ENCODE data around the gene HES2. TPM values are rescaled to one million over a fixed set of nuclear protein-coding genes. Genes with fewer than 3 reads are reported as not detected.

HES2 gene
- total RNA-seq, 2 donors from 2014 or later = not detected

- no peak overlapping the region for H3K27ac Mint-ChIP-seq
- H3K9ac ChIP-seq (ENCODE audit: extremely low read depth, low read length, poor library complexity, severe bottlenecking) = no peak overlapping the region
- no peak overlapping the region for H3K4me3 ChIP-seq (ENCODE audit: low read length)
- H3K4me3 Mint-ChIP-seq = no peak overlapping the region
- no peaks in the 10 kb centered on the region for H3K4me1 ChIP-seq (ENCODE audit: control insufficient read depth, insufficient read depth, low read length)
- no peaks in the 10 kb centered on the region for H3K36me3 ChIP-seq (ENCODE audit: control insufficient read depth, insufficient read depth, low read length)
- WGBS, 2 experiments (ENCODE audit: insufficient coverage in 1 of 2, insufficient read length in 1 of 2) = 93 to 94% methylated on average over 10 to 13 of the region's 13 CpGs
- H3K36me3 Mint-ChIP-seq (ENCODE audit: low read depth) = no peaks in the 10 kb centered on the region
- DNase-seq = no peak
- TF ChIP-seq CTCF (conservative IDR thresholded peaks at IDR 0.05) = no peak
- no peaks in the 10 kb centered on the region for H3K9me3 ChIP-seq (ENCODE audit: control insufficient read depth, low read length)
- H3K9me3 Mint-ChIP-seq = no peaks in the 10 kb centered on the region
- H3K27ac ChIP-seq (ENCODE audit: low read depth, low read length) = no peak overlapping the region
- peaks cover 4% of the 10 kb centered on the region for H3K4me1 Mint-ChIP-seq
- H3K27me3 Mint-ChIP-seq (ENCODE audit: insufficient read depth) = peaks cover 58% of the 10 kb centered on the region
- peaks cover 23% of the 10 kb centered on the region for H3K27me3 ChIP-seq (ENCODE audit: control insufficient read depth, insufficient read depth, low read length, poor library complexity, severe bottlenecking)
These were observed 9.3 kb downstream of the HES2 start for GRCh38 chr1:6410248-6410893.

DNA sequence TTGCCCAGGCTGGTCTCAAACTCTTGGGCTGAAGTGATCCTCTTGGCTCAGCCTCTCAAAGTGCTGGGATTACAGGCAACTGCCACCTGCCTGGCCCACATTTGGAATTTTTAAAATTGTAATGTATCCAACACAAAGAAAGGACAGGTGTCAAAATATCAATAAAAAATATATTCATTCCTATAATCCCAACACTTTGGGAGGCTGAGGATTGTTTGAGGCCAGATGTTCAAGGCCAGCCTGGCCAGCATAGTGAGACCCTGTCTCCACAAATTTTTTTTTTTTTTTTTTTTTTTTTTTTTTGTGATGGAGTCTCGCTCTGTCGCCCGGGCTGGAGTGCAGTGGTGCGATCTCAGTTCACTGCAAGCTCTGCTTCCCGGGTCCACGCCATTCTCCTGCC, 10.0 kb downstream of the HES2 start:
- Histone ChIP-seq H3K27me3 (ENCODE audit: control insufficient read depth, insufficient read depth, low read length, poor library complexity, severe bottlenecking) (peaks cover 23% of the 10 kb centered on the region), H3K36me3 (ENCODE audit: control insufficient read depth, insufficient read depth, low read length) (no peaks in the 10 kb centered on the region), H3K9me3 (ENCODE audit: control insufficient read depth, low read length) (no peaks in the 10 kb centered on the region), H3K4me3 (ENCODE audit: low read length) (no peak overlapping the region), H3K27ac (ENCODE audit: low read depth, low read length) (no peak overlapping the region), H3K4me1 (ENCODE audit: control insufficient read depth, insufficient read depth, low read length) (no peaks in the 10 kb centered on the region), H3K9ac (ENCODE audit: extremely low read depth, low read length, poor library complexity, severe bottlenecking) (no peak overlapping the region)
- Mint-ChIP-seq H3K9me3 (no peaks in the 10 kb centered on the region), H3K27ac (no peak overlapping the region), H3K4me1 (peaks cover 4% of the 10 kb centered on the region), H3K4me3 (no peak overlapping the region), H3K36me3 (ENCODE audit: low read depth) (no peaks in the 10 kb centered on the region), H3K27me3 (ENCODE audit: insufficient read depth) (peaks cover 58% of the 10 kb centered on the region)
- 90 to 93% methylated on average over 2 to 6 of the region's 6 CpGs for WGBS, 2 experiments (ENCODE audit: insufficient coverage in 1 of 2, insufficient read length in 1 of 2)
- DNase-seq = no peak
- TF ChIP-seq CTCF (conservative IDR thresholded peaks at IDR 0.05) = no peak

- Mint-ChIP-seq H3K27ac (no peak overlapping the region), H3K4me1 (no peaks in the 10 kb centered on the region), H3K27me3 (ENCODE audit: insufficient read depth) (peaks cover 55% of the 10 kb centered on the region), H3K36me3 (ENCODE audit: low read depth) (no peaks in the 10 kb centered on the region), H3K4me3 (no peak overlapping the region), H3K9me3 (no peaks in the 10 kb centered on the region)
- DNase-seq = no peak
- Histone ChIP-seq H3K9me3 (ENCODE audit: control insufficient read depth, low read length) (no peaks in the 10 kb centered on the region), H3K27me3 (ENCODE audit: control insufficient read depth, insufficient read depth, low read length, poor library complexity, severe bottlenecking) (peaks cover 19% of the 10 kb centered on the region), H3K4me1 (ENCODE audit: control insufficient read depth, insufficient read depth, low read length) (no peaks in the 10 kb centered on the region), H3K4me3 (ENCODE audit: low read length) (no peak overlapping the region), H3K36me3 (ENCODE audit: control insufficient read depth, insufficient read depth, low read length) (no peaks in the 10 kb centered on the region), H3K27ac (ENCODE audit: low read depth, low read length) (no peak overlapping the region), H3K9ac (ENCODE audit: extremely low read depth, low read length, poor library complexity, severe bottlenecking) (no peak overlapping the region)
- WGBS, 2 experiments (ENCODE audit: insufficient coverage in 1 of 2, insufficient read length in 1 of 2) = 88 to 96% methylated on average over 1 to 4 of the region's 4 CpGs
- no peak for TF ChIP-seq CTCF (conservative IDR thresholded peaks at IDR 0.05)
These were observed 10.7 kb downstream of the HES2 start for GRCh38 chr1:6409053-6409452.

All from endodermal cell (in vitro differentiated cells).